ENCODE measurements around the gene LYSMD3. TPM values are rescaled to one million over a fixed set of nuclear protein-coding genes. Genes with fewer than 3 reads are reported as not detected.

Gene LYSMD3
- total RNA-seq, 6 donors from 2014 or later, result 4.2 to 37.5 (median 18.9) TPM

- Histone ChIP-seq H3K9me3 (no peaks in the 10 kb centered on the region), H3K4me1 (no peaks in the 10 kb centered on the region), H3K36me3 (no peaks in the 10 kb centered on the region), H3K27me3 (no peaks in the 10 kb centered on the region), H3K27ac (no peak overlapping the region), H3K4me3 (no peak overlapping the region)
- ATAC-seq (ENCODE audit: low FRiP score in 2 of 2) (no peak), DNase-seq (no peak)
- WGBS, 2 donors, result 75 to 86% methylated on average over 1 of the region's 1 CpG
- TF ChIP-seq CTCF (IDR thresholded peaks at IDR 0.05) (no peak), POLR2AphosphoS5 (IDR thresholded peaks at IDR 0.05) (no peak), POLR2A (IDR thresholded peaks at IDR 0.05) (no peak), EP300 (IDR thresholded peaks at IDR 0.05) (no peak)
These were observed 39.7 kb upstream of the LYSMD3 start for GRCh38 chr5:90569084-90569483.

DNA sequence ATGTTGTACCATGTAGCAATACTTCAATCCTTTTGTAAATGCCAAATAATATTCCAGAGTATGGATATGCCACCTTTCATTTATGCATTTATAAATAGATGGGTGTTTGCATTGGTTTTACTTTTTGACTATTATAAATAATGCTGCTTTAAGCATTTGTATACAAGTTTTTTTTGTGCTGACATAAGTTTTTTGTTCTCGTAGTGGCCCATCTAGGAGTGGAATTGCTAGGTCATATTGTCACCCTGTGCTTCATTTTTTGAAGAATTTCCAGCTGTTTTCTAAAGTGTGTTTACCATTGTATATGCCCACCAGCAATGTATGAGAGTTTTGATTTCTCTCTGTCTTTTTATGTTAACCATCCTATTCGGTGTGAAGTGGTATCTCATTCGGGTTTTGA, 36.1 kb upstream of the LYSMD3 start:
- H3K9me3 ChIP-seq, result no peaks in the 10 kb centered on the region
- no peak overlapping the region for H3K27ac ChIP-seq
- DNase-seq (no peak), ATAC-seq (ENCODE audit: low FRiP score in 2 of 2) (no peak)
- WGBS, 2 donors, result 90 to 92% methylated on average over 3 of the region's 3 CpGs
- H3K27me3 ChIP-seq, result no peaks in the 10 kb centered on the region
- TF ChIP-seq POLR2A (IDR thresholded peaks at IDR 0.05), result no peak
- TF ChIP-seq EP300 (IDR thresholded peaks at IDR 0.05), result no peak
- TF ChIP-seq CTCF (IDR thresholded peaks at IDR 0.05), result no peak
- no peak for TF ChIP-seq POLR2AphosphoS5 (IDR thresholded peaks at IDR 0.05)
- no peak overlapping the region for H3K4me3 ChIP-seq
- no peaks in the 10 kb centered on the region for H3K36me3 ChIP-seq
- H3K4me1 ChIP-seq, result peaks cover 0 to 7% (median 3%) of the 10 kb centered on the region in 4 donors

DNA sequence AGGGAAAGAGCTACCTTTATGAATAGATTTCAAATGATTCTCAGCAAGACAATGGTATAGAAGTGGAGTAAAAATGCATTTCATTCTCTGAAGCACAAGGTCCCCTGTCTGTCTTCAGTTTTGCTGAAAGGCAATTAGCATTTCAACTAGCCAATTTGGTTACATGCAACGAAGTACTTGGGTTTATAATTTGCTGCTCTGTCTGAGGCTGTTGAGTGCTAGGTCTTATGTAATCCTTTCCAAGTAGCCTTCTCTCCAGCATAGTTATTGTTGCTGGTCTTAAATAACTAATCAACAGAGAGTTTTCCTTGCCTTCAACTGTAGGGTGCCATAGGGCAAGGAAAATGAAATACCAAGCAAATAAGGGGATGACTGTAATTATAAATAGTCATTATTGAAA, 33.7 kb upstream of the LYSMD3 start:
- Histone ChIP-seq H3K36me3 (no peaks in the 10 kb centered on the region), H3K4me3 (no peak overlapping the region), H3K9me3 (no peaks in the 10 kb centered on the region), H3K27ac (no peak overlapping the region), H3K4me1 (peaks cover 6 to 17% (median 13%) of the 10 kb centered on the region in 4 donors), H3K27me3 (peaks cover 0 to 10% (median 4%) of the 10 kb centered on the region in 4 donors)
- WGBS, 2 donors, result 35 to 44% methylated on average over 1 of the region's 1 CpG
- DNase-seq (no peak), ATAC-seq (ENCODE audit: low FRiP score in 2 of 2) (no peak)
- TF ChIP-seq POLR2A (IDR thresholded peaks at IDR 0.05) (no peak), POLR2AphosphoS5 (IDR thresholded peaks at IDR 0.05) (no peak)

DNA sequence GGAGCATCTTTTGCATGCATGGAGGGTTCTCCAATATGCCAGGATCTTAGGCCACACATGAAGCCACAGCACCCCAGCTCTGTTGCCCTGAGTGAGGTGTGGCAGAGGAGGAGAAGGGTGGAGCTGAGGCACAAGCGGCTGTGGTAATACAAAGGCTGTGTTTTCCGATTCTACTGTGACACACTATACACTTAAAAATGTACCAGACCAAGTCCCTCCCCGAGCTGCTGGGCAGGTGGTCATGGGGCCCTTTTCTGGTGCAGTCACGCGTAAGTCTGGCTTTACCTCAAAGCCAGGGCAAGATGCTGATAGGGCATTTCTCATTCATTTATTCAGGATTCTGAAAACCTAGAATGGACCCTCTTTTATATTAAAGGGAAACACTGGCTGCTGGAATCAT, 33.0 kb upstream of the LYSMD3 start:
- Histone ChIP-seq H3K27me3 (peaks cover 0 to 11% (median 4%) of the 10 kb centered on the region in 4 donors), H3K27ac (peak overlapping the region in 1 of 4 donors; percentile 12)

DNA sequence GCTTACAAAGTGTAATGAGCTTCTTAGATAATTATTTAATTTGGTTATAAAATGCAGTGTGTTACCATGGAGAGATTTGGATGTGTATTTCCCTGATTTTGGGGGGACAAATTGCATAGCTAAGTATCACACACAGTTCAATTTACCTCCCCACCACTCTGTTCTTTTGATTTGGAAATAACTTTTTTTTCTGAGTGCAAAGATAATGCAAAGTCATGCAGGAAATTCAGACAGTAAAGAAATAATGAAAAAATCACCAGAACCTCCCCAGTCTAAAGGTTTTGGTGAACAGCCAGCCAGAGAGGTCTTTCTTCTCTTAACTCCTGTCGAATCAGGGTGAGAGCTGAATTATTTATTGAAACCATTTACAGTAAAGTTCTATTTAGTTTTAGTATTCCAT, 32.4 kb upstream of the LYSMD3 start:
- WGBS, 2 donors, result 31 to 64% methylated on average over 1 of the region's 1 CpG
- Histone ChIP-seq H3K4me3 (no peak overlapping the region), H3K4me1 (peaks cover 6 to 21% (median 16%) of the 10 kb centered on the region in 4 donors), H3K36me3 (no peaks in the 10 kb centered on the region), H3K9me3 (no peaks in the 10 kb centered on the region), H3K27ac (no peak overlapping the region), H3K27me3 (peaks cover 0 to 11% (median 4%) of the 10 kb centered on the region in 4 donors)
- TF ChIP-seq CTCF (IDR thresholded peaks at IDR 0.05), result no peak
- TF ChIP-seq POLR2AphosphoS5 (IDR thresholded peaks at IDR 0.05), result no peak
- TF ChIP-seq EP300 (IDR thresholded peaks at IDR 0.05), result no peak
- no peak for TF ChIP-seq POLR2A (IDR thresholded peaks at IDR 0.05)
- no peak for DNase-seq
- no peak for ATAC-seq (ENCODE audit: low FRiP score in 2 of 2)

More for the DNA sequence above, 33.0 kb upstream of the LYSMD3 start:
- Histone ChIP-seq H3K4me3 (no peak overlapping the region), H3K9me3 (no peaks in the 10 kb centered on the region), H3K36me3 (no peaks in the 10 kb centered on the region), H3K4me1 (peaks cover 6 to 21% (median 16%) of the 10 kb centered on the region in 4 donors)
- no peak for DNase-seq
- ATAC-seq (ENCODE audit: low FRiP score in 2 of 2), result no peak
- WGBS, 2 donors, result 60% methylated on average over 1 to 5 of the region's 5 CpGs
- TF ChIP-seq POLR2AphosphoS5 (IDR thresholded peaks at IDR 0.05), result no peak
- no peak for TF ChIP-seq POLR2A (IDR thresholded peaks at IDR 0.05)
- TF ChIP-seq CTCF (IDR thresholded peaks at IDR 0.05), result no peak
- no peak for TF ChIP-seq EP300 (IDR thresholded peaks at IDR 0.05)
